KBM-7 (cell line): ENCODE measurements around the gene PTPN5.

Source experiments
- DNase-seq: peaks from one replicate; pipeline ENCODE4 v3.0.0-alpha.2; 2015
- in situ Hi-C: fragments of 300-500 bp; cut with MboI; formaldehyde crosslinking; loops from 2 replicates; pipeline ENCODE4 v1.14.3; 2020; ENCODE audit warnings: low sequenced_read_pairs, low pct_unique_long_range_greater_than_20kb, mixed read lengths

Gene PTPN5

DNA sequence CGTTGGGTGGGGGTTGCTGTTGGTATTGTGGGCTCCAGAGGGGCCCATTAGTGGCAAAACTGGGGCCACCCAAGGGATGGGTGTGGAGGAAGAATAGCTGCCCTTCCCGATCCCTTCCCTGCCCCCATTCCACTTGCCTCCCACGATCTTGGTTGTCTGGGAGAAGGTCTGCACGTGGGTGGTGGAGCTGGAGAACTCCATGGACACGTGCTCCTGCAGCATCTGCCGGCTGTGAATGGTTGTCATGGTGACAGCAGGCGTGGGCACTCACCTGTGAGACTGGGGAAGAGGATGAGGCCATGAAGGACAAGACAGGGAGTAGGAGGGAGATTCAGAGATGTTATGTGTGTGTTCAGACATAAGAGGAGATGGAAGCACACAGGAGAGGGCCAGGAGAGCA is 67.6 kb downstream of the PTPN5 start:
- DNase-seq: no peak

GRCh38 chr11:18722293-18722637 is 69.3 kb downstream of the PTPN5 start:
- no peak for DNase-seq
- in situ Hi-C loops: no loop called here

More for the DNA sequence above, 67.6 kb downstream of the PTPN5 start:
- in situ Hi-C loops: no loop called here

DNA sequence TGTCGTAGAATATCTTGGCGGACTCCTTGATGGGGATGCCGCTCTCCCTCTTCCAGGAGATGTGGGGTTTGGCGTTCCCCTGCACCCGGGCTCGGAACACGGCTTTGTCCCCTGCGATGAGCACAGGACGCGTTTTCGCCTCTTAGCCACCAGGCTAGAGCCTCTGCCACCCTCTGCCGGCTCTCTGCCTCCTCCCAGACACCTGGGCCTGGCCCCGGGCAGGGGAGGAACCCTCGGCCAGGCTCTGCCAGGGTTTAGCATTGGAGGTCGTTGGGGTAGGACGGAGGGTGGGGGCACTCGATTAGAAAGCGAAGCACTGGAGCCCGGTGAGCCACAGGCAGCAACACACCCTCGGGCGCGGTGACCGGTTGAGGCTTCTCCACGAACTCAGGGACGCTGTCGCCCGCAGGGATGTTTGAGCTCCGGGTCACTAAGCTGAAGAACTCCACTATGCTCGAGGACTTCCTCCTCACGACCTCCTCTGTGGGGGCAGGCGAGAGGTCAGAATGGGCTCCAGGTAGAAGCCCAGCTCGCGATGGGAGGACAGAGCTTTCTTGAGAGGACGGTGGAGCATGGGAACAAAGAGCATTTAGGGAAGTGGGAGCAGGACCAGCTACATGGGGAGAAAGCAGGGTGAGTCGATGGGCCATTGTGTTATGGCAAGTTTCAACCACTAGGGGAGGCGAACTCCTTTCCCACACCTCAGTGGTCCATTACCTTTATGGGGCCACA is 69.9 kb downstream of the PTPN5 start:
- in situ Hi-C loops: no loop called here
- peak; percentile 71 for DNase-seq

DNA sequence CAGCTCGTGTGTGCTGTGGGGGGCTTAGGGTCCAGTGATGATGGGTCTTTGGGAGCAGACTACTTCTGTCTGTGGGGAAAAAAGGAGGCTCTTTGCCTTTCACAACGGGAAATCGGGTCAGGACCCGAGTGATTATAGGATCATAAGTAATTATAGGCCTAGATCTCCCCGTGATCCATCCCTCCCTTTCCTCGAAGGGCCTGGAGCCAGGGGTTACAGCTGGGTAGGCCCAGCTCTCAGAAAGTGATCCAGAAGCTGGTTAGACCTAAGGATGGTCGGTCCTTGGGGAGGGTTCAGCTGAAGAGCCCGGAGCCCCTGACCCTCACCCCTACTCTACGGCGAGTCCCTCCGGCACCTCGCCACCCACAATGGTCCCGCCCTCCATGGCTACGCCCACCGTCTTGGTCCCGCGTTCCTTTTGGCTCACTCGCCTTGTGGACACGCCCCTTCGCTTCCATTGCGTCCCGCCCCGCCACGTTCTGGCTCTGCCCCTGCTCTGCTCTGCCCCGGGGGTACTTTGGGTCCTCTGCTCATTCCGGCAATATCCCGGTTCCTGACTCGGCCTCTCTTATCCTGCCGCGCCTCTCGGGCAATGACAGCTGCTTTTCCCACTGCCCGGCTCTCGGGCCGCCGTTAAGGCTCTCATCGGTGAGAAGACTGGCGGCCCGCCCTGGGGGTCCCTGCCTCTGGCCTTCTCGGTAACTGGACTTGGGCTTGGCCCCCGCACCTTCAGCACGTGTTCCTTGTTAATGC is 70.6 kb downstream of the PTPN5 start:
- DNase-seq: no peak
- in situ Hi-C loops: no loop called here

- DNase-seq: no peak
- in situ Hi-C loops: no loop called here
These were observed 71.3 kb downstream of the PTPN5 start for GRCh38 chr11:18720091-18720807.

- DNase-seq: no peak
- in situ Hi-C loops: no loop called here
These were observed 76.1 kb downstream of the PTPN5 start for GRCh38 chr11:18715476-18715875.

DNA sequence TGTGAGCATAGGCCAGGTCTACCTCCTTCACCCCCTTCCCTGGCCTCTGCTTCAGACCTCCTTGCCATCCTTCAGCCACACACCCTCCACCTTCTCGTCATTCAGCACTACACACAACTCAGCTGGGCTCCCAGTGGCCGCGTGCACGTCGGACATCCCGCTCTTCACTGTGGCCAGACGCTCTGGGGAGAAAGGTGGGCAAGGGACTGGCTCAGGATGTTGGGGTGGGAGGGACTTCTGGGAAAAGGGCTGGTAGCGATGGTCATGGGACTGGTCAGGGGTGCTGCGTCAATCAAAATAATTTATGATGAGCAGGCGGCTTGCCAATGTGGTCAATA is 77.2 kb downstream of the PTPN5 start:
- no peak for DNase-seq
- in situ Hi-C loops: no loop called here

DNA sequence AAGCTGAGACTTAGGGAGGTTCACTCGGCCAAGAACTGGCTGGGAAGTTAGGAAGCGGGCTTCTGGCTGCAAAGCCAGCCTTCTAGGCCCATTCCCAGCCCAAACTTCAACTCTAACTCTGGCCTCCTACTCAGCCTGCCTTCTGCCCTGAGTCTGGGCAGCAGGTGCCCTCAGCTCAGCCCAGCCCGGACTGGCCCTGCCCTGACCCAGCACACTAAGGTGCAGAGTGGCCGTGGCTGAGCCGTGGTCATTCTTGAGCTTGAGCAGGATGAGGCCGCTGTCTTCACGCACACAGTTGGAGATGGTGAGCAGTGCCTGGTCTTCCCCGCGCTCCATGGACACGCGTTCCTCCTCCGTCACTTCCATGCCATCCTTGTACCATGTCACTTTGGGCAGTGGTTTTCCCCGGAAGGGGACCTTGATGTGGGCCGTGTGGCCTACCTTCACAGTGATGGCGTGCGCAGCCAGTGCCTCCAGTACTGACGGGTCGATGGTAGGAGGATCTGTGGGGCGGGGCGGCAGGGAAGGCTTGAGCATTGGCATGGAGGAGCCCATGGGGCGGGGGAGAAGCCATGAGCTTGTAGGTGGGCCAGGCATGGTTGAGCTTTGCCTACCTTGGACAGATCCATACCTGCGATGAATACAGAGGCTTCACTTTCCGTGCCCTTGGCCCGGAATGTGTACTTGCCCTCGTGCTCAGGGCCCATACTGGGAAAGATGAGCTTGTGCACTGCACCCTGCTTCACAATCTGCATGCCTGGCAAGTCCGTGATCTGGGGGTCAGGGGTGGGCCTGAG is 77.8 kb downstream of the PTPN5 start:
- in situ Hi-C loops: no loop called here

DNA sequence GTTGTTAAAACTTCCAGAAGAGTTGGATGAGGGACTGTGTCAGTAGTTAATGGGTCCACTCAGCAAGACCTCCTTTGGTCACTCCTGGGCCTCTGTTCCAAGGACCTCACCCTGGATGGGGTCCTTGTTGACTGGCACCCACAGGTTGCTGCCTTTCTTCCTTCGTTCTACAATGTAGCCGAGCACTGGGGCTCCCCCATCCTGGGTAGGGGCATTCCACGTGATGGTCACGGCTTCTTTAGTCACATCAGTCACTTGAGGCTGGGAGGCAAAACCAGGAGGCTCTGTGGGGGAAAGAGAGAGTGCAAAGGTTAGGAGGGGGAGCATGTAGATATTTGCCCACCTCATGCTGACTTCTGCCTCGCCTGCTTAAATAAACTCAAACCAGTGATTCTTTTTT is 81.1 kb downstream of the PTPN5 start:
- in situ Hi-C loops: no loop called here
- no peak for DNase-seq

More for the DNA sequence above, 77.8 kb downstream of the PTPN5 start:
- DNase-seq: no peak

- in situ Hi-C loops: no loop called here
- DNase-seq: no peak
These were observed 82.2 kb downstream of the PTPN5 start for GRCh38 chr11:18709414-18709813.

- in situ Hi-C loops: no loop called here
- no peak for DNase-seq
These were observed 83.7 kb downstream of the PTPN5 start for GRCh38 chr11:18707811-18708340.

DNA sequence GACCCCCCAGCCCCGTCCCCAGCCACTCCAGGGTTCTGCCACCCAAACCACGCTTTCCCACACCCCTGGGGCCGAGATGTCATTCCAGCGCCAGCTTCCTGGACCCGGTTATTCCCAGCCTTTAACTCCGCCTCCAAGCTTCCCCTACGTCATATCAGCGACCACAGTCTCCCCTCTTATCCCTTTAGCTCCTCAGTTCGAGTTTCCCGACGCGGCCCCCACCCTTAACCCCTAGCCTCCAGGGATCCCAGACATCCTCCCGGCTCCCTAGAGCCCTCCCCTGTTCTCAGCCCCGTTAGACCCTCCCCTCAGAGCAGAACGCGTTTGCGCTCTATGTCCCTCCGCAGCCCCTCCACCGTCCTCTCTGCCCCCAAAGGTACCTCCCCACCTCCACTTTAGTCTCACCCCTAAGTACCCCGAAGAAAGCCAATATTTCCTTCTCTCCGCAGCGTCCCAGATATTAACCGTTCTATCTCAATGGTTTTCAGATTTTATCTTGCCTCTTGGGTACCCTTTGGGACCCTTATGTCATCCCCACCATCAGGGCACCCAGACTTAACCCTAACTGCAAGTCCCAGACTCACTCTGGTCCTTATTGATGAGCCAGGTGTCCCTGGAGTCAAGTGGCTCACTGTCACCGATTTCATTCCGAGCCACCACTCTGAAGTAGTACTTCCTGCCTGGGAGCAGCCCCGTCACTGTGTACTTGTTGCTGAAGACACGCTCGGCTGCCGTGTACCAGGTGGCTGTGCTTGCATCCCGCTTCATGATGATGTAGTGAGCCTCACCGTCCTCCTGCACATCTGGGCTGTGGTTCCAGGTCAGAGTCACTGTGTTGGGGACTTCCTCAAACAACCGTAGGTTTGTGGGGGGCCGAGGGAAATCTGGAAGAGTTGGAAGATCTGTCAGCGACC is 85.0 kb downstream of the PTPN5 start:
- in situ Hi-C loops: no loop called here
- no peak for DNase-seq

- in situ Hi-C loops: no loop called here
- no peak for DNase-seq
These were observed 85.8 kb downstream of the PTPN5 start for GRCh38 chr11:18705651-18706281.

DNA sequence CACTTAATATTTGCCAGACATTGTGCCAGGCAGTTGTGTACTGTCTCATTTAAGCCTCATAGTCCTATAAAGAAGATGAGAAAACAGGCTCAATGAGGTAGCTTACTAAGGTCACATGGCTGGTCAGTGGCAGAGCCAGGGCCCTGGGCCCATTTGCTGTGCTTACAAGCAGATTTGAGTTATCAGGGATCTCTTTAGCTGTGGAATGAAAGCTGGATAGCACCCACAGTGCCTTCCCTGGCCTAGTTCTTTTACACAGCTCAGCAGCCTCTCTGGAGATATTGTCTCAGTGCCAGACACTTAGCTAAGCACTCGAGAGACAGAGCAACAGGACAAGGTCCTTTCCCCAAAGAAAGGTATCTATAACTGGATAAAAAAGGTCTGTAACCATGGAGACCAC is 86.9 kb downstream of the PTPN5 start:
- no peak for DNase-seq
- in situ Hi-C loops: no loop called here

DNA sequence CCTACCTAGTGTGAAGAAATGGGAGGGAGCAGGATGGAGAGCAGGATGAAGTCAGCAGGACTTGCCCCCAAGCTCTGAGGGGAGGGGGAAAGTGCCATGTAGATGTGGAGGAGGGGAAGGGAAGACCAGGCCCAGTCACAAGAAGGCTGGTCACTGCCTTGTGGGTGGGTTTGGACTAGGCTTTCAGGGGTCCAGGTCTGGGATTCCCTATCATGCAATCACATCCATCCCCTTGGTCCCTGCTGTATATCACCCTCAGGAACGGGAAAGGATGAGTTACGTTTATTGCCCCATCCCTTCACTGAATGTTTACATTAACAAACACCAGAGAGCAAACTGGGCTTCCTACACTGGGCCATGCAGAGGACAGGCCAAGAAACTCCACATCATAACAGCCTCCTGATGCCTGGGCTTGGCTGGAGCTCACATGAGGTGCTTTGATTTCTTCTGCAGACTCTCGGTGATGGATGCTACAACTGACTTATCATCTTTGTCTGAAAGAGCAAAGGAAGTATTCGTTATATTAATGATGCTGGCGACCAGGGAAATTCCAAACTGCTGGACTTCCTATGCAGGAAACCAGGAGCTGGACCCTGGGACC is 87.5 kb downstream of the PTPN5 start:
- in situ Hi-C loops: no loop called here
- no peak for DNase-seq

GRCh38 chr11:18703001-18703763 is 88.4 kb downstream of the PTPN5 start:
- in situ Hi-C loops: no loop called here
- no peak for DNase-seq
